Upper lobe of right lung (tissue), 1 donor: ENCODE results near the gene GPR87. TPM values are rescaled to one million over a fixed set of nuclear protein-coding genes. Genes with fewer than 3 reads are reported as not detected.

ENCODE experiments used
- ATAC-seq: fragments of 200-7000 bp; cut with Tn5 transposase; one replicate; pipeline ENCODE4 v1.9.1; 2020; ENCODE audit warnings: mild to moderate bottlenecking, moderate library complexity
- DNase-seq: peaks from one replicate; pipeline ENCODE4 v3.0.0-alpha.2; 2020
- H3K27ac ChIP-seq: fragments of 200-600 bp; one replicate; pipeline ENCODE4 v1.8.0; 2022
- H3K27me3 ChIP-seq: fragments of 200-600 bp; one replicate; pipeline ENCODE4 v1.8.0; 2022; ENCODE audit warnings: mild to moderate bottlenecking
- H3K36me3 ChIP-seq: fragments of 200-600 bp; one replicate; pipeline ENCODE4 v1.8.0; 2022
- H3K4me1 ChIP-seq: fragments of 200-600 bp; one replicate; pipeline ENCODE4 v1.8.0; 2022
- H3K4me3 ChIP-seq: fragments of 200-600 bp; one replicate; pipeline ENCODE4 v1.8.0; 2022; ENCODE audit warnings: mild to moderate bottlenecking
- H3K9me3 ChIP-seq: fragments of 200-600 bp; one replicate; pipeline ENCODE4 v1.8.0; 2022
- intact Hi-C: fragments of 100-400 bp; cut with DNase I; formaldehyde crosslinking; loops from one replicate; pipeline ENCODE4 v1.11.0; 2022
- total RNA-seq: library from RNA; stranded (reverse); fragmentation: NEBNext Ultra II Directional; extraction: Animal tissue kit (Norgen Biotek cat#: 25700); gene quantifications from one replicate; pipeline ENCODE4 v1.2.1, GENCODE V29; 2021
- TF ChIP-seq, protein P1 (sequence below): fragments of 200-600 bp; IDR thresholded peaks from one replicate; pipeline ENCODE4 v1.8.0; 2022; ENCODE audit warnings: antibody characterized with exemption
- donor health status: DM: no; HTN: yes; CAD: no; lungs with severe emphysema.

GPR87 gene
- total RNA-seq, 1 donor from 2014 or later, result 0.67 TPM

DNA sequence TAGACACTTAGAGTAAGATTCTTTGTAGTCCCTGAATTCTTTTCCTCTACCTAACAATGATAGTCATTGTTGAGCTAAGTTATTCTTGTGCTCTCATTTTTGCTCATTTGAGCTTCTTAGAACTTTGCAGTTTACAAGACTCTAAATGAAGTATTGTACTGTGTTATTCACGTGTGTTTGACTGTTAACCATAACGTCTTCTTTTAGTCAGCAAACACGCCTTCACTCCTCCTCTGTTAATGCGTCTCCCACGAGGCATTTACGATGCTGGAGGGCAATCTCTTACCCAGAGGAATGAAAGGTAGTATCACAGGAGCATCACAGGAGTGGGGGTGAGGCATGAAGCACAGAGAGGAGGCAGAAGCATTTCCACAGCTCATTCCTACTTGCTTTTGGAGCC, 23.5 kb downstream of the GPR87 start:
- no peak overlapping the region for H3K4me3 ChIP-seq
- no peaks in the 10 kb centered on the region for H3K36me3 ChIP-seq
- ATAC-seq, result no peak
- H3K27ac ChIP-seq, result no peak overlapping the region
- H3K27me3 ChIP-seq, result no peaks in the 10 kb centered on the region
- no peak for DNase-seq
- H3K9me3 ChIP-seq, result no peaks in the 10 kb centered on the region
- no peaks in the 10 kb centered on the region for H3K4me1 ChIP-seq
- TF ChIP-seq, protein P1, sequence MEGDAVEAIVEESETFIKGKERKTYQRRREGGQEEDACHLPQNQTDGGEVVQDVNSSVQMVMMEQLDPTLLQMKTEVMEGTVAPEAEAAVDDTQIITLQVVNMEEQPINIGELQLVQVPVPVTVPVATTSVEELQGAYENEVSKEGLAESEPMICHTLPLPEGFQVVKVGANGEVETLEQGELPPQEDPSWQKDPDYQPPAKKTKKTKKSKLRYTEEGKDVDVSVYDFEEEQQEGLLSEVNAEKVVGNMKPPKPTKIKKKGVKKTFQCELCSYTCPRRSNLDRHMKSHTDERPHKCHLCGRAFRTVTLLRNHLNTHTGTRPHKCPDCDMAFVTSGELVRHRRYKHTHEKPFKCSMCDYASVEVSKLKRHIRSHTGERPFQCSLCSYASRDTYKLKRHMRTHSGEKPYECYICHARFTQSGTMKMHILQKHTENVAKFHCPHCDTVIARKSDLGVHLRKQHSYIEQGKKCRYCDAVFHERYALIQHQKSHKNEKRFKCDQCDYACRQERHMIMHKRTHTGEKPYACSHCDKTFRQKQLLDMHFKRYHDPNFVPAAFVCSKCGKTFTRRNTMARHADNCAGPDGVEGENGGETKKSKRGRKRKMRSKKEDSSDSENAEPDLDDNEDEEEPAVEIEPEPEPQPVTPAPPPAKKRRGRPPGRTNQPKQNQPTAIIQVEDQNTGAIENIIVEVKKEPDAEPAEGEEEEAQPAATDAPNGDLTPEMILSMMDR, result no peak
- intact Hi-C loops, result no loop called here

DNA sequence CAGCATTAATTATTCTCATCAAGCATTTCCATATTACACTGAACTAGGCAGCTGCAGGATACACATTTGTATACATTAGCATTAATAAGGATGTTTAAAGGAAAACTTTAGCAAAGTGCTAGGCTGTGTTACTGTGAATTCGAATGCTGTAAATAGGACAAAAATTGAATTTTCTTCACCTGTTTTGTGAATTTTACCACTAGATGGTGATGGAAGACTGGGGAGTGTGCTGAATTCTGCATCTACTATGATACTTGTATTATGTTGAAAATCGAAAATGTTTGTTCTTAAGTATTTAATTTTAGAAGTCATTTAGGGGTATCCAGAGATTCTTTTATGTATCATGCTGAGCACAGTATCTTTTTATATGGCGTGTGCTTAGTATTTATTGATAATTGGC, 25.9 kb downstream of the GPR87 start:
- ATAC-seq, result no peak
- H3K27ac ChIP-seq, result no peak overlapping the region
- H3K27me3 ChIP-seq, result no peaks in the 10 kb centered on the region
- no peaks in the 10 kb centered on the region for H3K9me3 ChIP-seq
- no peak overlapping the region for H3K4me3 ChIP-seq
- TF ChIP-seq, protein P1, result peak; percentile 44
- H3K36me3 ChIP-seq, result no peaks in the 10 kb centered on the region
- intact Hi-C loops, result no loop called here
- H3K4me1 ChIP-seq, result no peaks in the 10 kb centered on the region
- no peak for DNase-seq

DNA sequence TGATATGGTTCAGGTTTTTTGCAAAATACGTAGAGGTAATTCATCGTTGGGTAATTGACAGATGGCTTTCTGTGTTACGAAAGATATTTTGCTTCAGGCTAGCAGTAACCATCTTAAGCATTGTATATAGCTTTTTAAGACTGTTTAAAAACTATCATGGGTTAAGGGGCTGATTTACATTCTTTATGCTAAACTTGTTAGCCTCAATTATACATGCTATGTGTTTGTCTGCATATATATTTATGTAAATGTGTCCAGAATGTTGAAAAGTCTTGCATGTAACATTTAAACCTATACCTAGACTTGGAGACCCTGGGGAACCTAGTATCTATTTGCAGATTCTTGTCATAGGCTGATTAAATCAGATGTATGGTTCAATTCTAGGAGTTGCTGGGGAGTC, 27.2 kb downstream of the GPR87 start:
- Histone ChIP-seq H3K27ac (no peak overlapping the region), H3K9me3 (no peaks in the 10 kb centered on the region), H3K27me3 (no peaks in the 10 kb centered on the region), H3K4me3 (no peak overlapping the region), H3K36me3 (no peaks in the 10 kb centered on the region), H3K4me1 (no peaks in the 10 kb centered on the region)
- TF ChIP-seq, protein P1, result no peak
- intact Hi-C loops, result loop anchor here (10.0 kb wide), 1 partner anchor 65 kb away; no protein-coding TSS in a partner anchor
- ATAC-seq (no peak), DNase-seq (no peak)

DNA sequence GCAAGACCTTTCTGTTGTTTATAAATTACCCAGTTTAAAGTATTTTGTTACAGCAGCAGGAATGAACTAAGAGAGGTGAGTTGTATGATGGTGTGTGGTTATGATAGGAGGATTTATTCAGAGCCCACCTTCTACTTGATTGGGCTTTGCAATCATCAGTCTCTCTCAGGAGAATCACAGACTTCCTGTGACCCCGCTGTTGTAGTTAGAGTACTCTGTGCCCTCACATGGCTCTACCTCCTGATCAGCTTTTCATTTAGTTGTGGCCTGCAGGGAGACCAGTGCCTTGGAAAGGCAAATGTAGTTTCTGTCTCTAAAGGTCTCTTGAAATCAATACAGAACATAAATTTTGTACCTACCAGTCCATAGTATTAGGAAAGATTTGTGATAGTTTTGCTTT, 30.7 kb downstream of the GPR87 start:
- no peaks in the 10 kb centered on the region for H3K27me3 ChIP-seq
- no peak overlapping the region for H3K4me3 ChIP-seq
- no peak for ATAC-seq
- TF ChIP-seq, protein P1, result no peak
- DNase-seq, result no peak
- no peak overlapping the region for H3K27ac ChIP-seq
- H3K4me1 ChIP-seq, result peaks cover 8% of the 10 kb centered on the region
- no peaks in the 10 kb centered on the region for H3K9me3 ChIP-seq
- intact Hi-C loops, result loop anchor here (10.0 kb wide), 1 partner anchor 61 kb away; no protein-coding TSS in a partner anchor
- H3K36me3 ChIP-seq, result no peaks in the 10 kb centered on the region

DNA sequence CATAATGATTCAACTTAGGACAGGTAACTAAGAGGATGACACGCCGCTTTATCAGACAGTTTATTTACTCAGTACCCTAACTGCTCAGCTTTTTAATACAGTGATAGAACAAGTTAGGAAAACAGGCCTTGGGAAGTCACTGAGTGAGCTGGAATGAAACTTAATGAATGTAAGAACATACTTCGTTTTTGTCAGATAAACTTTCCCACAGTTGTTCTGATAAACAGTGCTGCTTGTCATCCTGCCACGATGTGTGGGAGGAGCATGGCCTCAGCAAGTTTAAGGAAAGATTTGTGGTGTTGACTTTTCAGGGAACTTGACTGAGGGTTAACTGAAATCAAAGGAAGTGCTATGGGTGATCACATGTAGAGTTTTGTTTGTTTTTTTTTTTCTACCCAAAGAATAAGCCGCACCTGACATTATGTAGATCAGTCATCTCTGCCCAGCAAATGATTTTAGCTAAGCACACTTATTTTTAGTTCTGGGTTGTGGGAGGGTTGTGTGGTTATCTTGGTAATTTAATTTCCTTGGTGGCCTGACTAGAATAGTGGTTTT, 32.6 kb downstream of the GPR87 start:
- H3K9me3 ChIP-seq, result no peaks in the 10 kb centered on the region
- ATAC-seq (peak; percentile 67), DNase-seq (no peak)
- H3K4me3 ChIP-seq, result no peak overlapping the region
- intact Hi-C loops, result loop anchor here (10.0 kb wide), 1 partner anchor 59 kb away; no protein-coding TSS in a partner anchor
- no peak overlapping the region for H3K27ac ChIP-seq
- no peaks in the 10 kb centered on the region for H3K27me3 ChIP-seq
- TF ChIP-seq, protein P1, result no peak
- peaks cover 8% of the 10 kb centered on the region for H3K4me1 ChIP-seq
- H3K36me3 ChIP-seq, result no peaks in the 10 kb centered on the region

DNA sequence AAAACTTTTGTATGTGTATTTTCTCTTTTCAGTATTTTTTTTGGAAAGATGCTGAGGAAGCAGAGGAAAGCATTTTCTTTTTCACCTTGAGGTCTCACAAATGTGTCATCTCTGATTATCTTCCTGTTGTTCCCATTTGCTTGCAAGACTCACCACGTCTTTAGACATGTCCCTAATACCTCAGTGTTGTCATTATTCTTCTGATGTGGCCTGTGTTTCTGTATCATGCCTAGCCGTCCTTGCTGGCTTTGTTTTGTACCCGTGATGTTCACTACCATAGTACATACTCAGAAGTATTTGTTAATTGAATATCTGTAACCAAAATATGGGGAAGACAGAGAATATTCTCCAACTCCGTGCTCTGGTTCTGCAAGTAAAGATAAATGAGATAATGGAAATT, 33.2 kb downstream of the GPR87 start:
- intact Hi-C loops, result loop anchor here (10.0 kb wide), 1 partner anchor 59 kb away; no protein-coding TSS in a partner anchor
- no peak overlapping the region for H3K27ac ChIP-seq
- no peak overlapping the region for H3K4me3 ChIP-seq
- no peaks in the 10 kb centered on the region for H3K9me3 ChIP-seq
- H3K4me1 ChIP-seq, result peaks cover 8% of the 10 kb centered on the region
- no peak for DNase-seq
- TF ChIP-seq, protein P1, result no peak
- H3K36me3 ChIP-seq, result no peaks in the 10 kb centered on the region
- no peaks in the 10 kb centered on the region for H3K27me3 ChIP-seq
- ATAC-seq, result no peak
